Uterus (tissue), 4 donors: ENCODE data around the gene ATP9B. TPM values are rescaled to one million over a fixed set of nuclear protein-coding genes. Genes with fewer than 3 reads are reported as not detected.

ENCODE experiments used
- DNase-seq, 2 donors: peaks; one replicate each; pipeline ENCODE4 v3.0.0-alpha.2; 2019 to 2020
- H3K27ac ChIP-seq, 2 donors: fragments of 200-600 bp; sonication (generic); 1 replicate in 1 of 2; 2 replicates in 1 of 2; pipeline ENCODE4 v1.5.1; 2016 to 2018
- H3K27me3 ChIP-seq, 2 donors: fragments of 200-600 bp; sonication (generic); one replicate each; pipeline ENCODE4 v1.5.1; 2018 to 2019; ENCODE audit warnings: control low read depth in 1 of 2
- H3K36me3 ChIP-seq, 2 donors: fragments of 200-600 bp; sonication (generic); one replicate each; pipeline ENCODE4 v1.5.1; 2019; ENCODE audit warnings: control low read depth in 1 of 2
- H3K4me1 ChIP-seq, 2 donors: fragments of 200-600 bp; sonication (generic); one replicate each; pipeline ENCODE4 v1.5.1; 2018 to 2019; ENCODE audit warnings: control low read depth in 1 of 2
- H3K4me3 ChIP-seq, 2 donors: fragments of 200-600 bp; sonication (generic); 1 replicate in 1 of 2; 2 replicates in 1 of 2; pipeline ENCODE4 v1.5.1; 2018 to 2019; ENCODE audit warnings: mild to moderate bottlenecking in 1 of 2
- H3K9me3 ChIP-seq, 2 donors: fragments of 200-600 bp; sonication (generic); one replicate each; pipeline ENCODE4 v1.5.1; 2019; ENCODE audit warnings: control low read depth in 1 of 2
- CTCF ChIP-seq, 4 experiments: fragments of 200-600 bp in 2 of 4; fragments of 450-650 bp in 2 of 4; sonication (generic) in 2 of 4; IDR thresholded peaks; one replicate each; pipeline ENCODE4 v1.5.1; 2016 to 2019; ENCODE audit warnings: antibody characterized with exemption in 4 of 4, mild to moderate bottlenecking in 2 of 4, moderate library complexity in 1 of 4
- POLR2A ChIP-seq, 2 donors: fragments of 450-650 bp; IDR thresholded peaks; one replicate each; pipeline ENCODE4 v1.6.1; 2016; ENCODE audit warnings: antibody characterized with exemption in 2 of 2, mild to moderate bottlenecking in 1 of 2, moderate library complexity in 1 of 2
- intact Hi-C: fragments of 100-400 bp; cut with DNase I; formaldehyde crosslinking; loops from one replicate; pipeline ENCODE4 v1.15.1; 2023; ENCODE audit warnings: low total_unique reads
- total RNA-seq, 4 donors: library from RNA; depleted of rRNA in 3 of 4; stranded (reverse); fragments of >200 nt in 3 of 4; gene quantifications; one replicate each; pipeline versions ENCODE4 v1.1.0 to v1.2.4, GENCODE V29; 2014 to 2023
- donor health status: DM: yes; HTN: yes; CAD: no.

ATP9B gene
- total RNA-seq, 4 donors from 2014 or later, result 18.2 to 111 (median 70.3) TPM

- Histone ChIP-seq H3K36me3 (no peaks in the 10 kb centered on the region), H3K4me3 (no peak overlapping the region), H3K27me3 (no peaks in the 10 kb centered on the region), H3K4me1 (no peaks in the 10 kb centered on the region), H3K9me3 (no peaks in the 10 kb centered on the region), H3K27ac (no peak overlapping the region)
- intact Hi-C loops, result no loop called here
- TF ChIP-seq CTCF (IDR thresholded peaks at IDR 0.05) (no peak), POLR2A (IDR thresholded peaks at IDR 0.05) (no peak)
- no peak for DNase-seq
These were observed 259.7 kb downstream of the ATP9B start for GRCh38 chr18:79328887-79329286.

- Histone ChIP-seq H3K4me1 (no peaks in the 10 kb centered on the region), H3K27me3 (no peaks in the 10 kb centered on the region), H3K9me3 (no peaks in the 10 kb centered on the region), H3K27ac (no peak overlapping the region), H3K36me3 (no peaks in the 10 kb centered on the region), H3K4me3 (no peak overlapping the region)
- TF ChIP-seq CTCF (IDR thresholded peaks at IDR 0.05), result no peak
- TF ChIP-seq POLR2A (IDR thresholded peaks at IDR 0.05), result no peak
- intact Hi-C loops, result no loop called here
- DNase-seq, result no peak
These were observed 260.6 kb downstream of the ATP9B start for GRCh38 chr18:79329786-79330185.

- intact Hi-C loops, result no loop called here
- H3K36me3 ChIP-seq, result no peaks in the 10 kb centered on the region
- no peak for DNase-seq
These were observed 263.5 kb downstream of the ATP9B start for GRCh38 chr18:79332646-79333045.

GRCh38 chr18:79333046-79333445, 263.9 kb downstream of the ATP9B start:
- Histone ChIP-seq H3K27me3 (no peaks in the 10 kb centered on the region), H3K9me3 (no peaks in the 10 kb centered on the region), H3K36me3 (no peaks in the 10 kb centered on the region), H3K4me3 (no peak overlapping the region), H3K4me1 (no peaks in the 10 kb centered on the region), H3K27ac (no peak overlapping the region)
- intact Hi-C loops, result no loop called here
- no peak for DNase-seq
- TF ChIP-seq CTCF (IDR thresholded peaks at IDR 0.05) (no peak), POLR2A (IDR thresholded peaks at IDR 0.05) (no peak)

More at GRCh38 chr18:79332646-79333045, 263.5 kb downstream of the ATP9B start:
- no peaks in the 10 kb centered on the region for H3K9me3 ChIP-seq
- H3K27ac ChIP-seq, result no peak overlapping the region
- no peaks in the 10 kb centered on the region for H3K27me3 ChIP-seq
- H3K4me3 ChIP-seq, result no peak overlapping the region
- TF ChIP-seq POLR2A (IDR thresholded peaks at IDR 0.05) (no peak), CTCF (IDR thresholded peaks at IDR 0.05) (no peak)
- H3K4me1 ChIP-seq, result no peaks in the 10 kb centered on the region

GRCh38 chr18:79334496-79335233, 265.5 kb downstream of the ATP9B start:
- no peak for DNase-seq
- intact Hi-C loops, result no loop called here
- Histone ChIP-seq H3K9me3 (no peaks in the 10 kb centered on the region), H3K27me3 (no peaks in the 10 kb centered on the region), H3K27ac (no peak overlapping the region), H3K36me3 (no peaks in the 10 kb centered on the region), H3K4me1 (no peaks in the 10 kb centered on the region), H3K4me3 (no peak overlapping the region)
- no peak for TF ChIP-seq POLR2A (IDR thresholded peaks at IDR 0.05)
- TF ChIP-seq CTCF (IDR thresholded peaks at IDR 0.05), result no peak
